A549 (cell line): ENCODE measurements around the gene CCR5.

ENCODE experiments used
- JUNB ChIP-seq: fragments of >200 bp; sonication (Bioruptor Twin); formaldehyde crosslinking; IDR thresholded peaks from 2 replicates; pipeline ENCODE4 v1.6.1; 2016
- POLR2A ChIP-seq: IDR thresholded peaks from 2 replicates; pipeline ENCODE4 v1.6.1; 2012; ENCODE audit warnings: mild to moderate bottlenecking, low read length
- RNF2 ChIP-seq: fragments of 200-600 bp; sonication (generic); IDR thresholded peaks from 2 replicates; pipeline ENCODE4 v1.6.1; 2016; ENCODE audit warnings: low read depth, mild to moderate bottlenecking, antibody characterized with exemption, moderate library complexity, borderline replicate concordance
- SREBF2 ChIP-seq: fragments of 450-650 bp; IDR thresholded peaks from 2 replicates; pipeline ENCODE4 v1.6.1; 2014; ENCODE audit warnings: mild to moderate bottlenecking, moderate library complexity

DNA sequence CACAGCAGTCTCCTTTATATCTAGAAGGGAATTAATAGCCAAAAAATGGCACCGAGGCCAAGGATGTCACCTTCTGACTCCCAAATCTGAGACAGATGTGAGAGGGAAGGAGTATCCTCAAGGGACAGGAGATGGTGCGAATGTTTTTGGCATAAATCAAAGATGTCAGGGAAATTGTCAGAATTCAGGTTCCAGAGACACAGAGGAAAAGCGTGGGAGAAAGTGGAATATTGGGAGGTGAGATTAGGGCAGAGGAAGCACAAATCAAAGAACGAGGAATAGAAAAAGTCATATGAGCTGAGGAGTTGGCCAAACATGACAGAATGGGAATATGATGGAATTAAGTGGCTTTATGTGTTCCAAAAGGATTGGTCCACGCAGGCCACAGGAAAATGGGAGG, 30.1 kb downstream of the CCR5 start:
- TF ChIP-seq POLR2A: no peak
- TF ChIP-seq SREBF2: no peak
- TF ChIP-seq RNF2: no peak
- TF ChIP-seq JUNB: no peak
